Colonic mucosa (tissue), 4 donors: ENCODE data around the gene ARHGAP5. TPM values are rescaled to one million over a fixed set of nuclear protein-coding genes. Genes with fewer than 3 reads are reported as not detected.

ENCODE experiments used
- DNase-seq: peaks from one replicate; pipeline ENCODE4 v3.0.0-alpha.2; 2020
- H3K27ac ChIP-seq: fragments of 200-600 bp; one replicate; pipeline ENCODE4 v1.8.0; 2021
- H3K27me3 ChIP-seq: fragments of 200-600 bp; one replicate; pipeline ENCODE4 v1.8.0; 2021
- H3K36me3 ChIP-seq: fragments of 200-600 bp; one replicate; pipeline ENCODE4 v1.8.0; 2021
- H3K4me1 ChIP-seq: fragments of 200-600 bp; one replicate; pipeline ENCODE4 v1.8.0; 2021; ENCODE audit warnings: mild to moderate bottlenecking
- H3K4me3 ChIP-seq: fragments of 200-600 bp; one replicate; pipeline ENCODE4 v1.8.0; 2021
- H3K9ac ChIP-seq, 2 donors: one replicate each; pipeline ENCODE4 v1.7.0; 2013; ENCODE audit warnings: control low read depth in 2 of 2, low read depth in 2 of 2, low read length in 2 of 2
- H3K9me3 ChIP-seq: fragments of 200-600 bp; one replicate; pipeline ENCODE4 v1.8.0; 2021
- intact Hi-C: fragments of 100-400 bp; cut with DNase I; formaldehyde crosslinking; loops from one replicate; pipeline ENCODE4 v1.14.1; 2022
- total RNA-seq, 2 donors: library from RNA; stranded (reverse); fragmentation: NEBNext Ultra II Directional in 1 of 2; extraction: Animal tissue kit (Norgen Biotek cat#: 25700) in 1 of 2; gene quantifications; one replicate each; pipeline ENCODE4 v1.2.1, GENCODE V29; 2021
- TF ChIP-seq, protein P1 (sequence below): fragments of 200-600 bp; IDR thresholded peaks from one replicate; pipeline ENCODE4 v1.8.0; 2022; ENCODE audit warnings: antibody characterized with exemption, mild to moderate bottlenecking
- donor health status: healthy.
- donor health status: DM: no; HTN: no; CAD: no.
- donor health status: DM: no; HTN: no; CAD: no.

Gene ARHGAP5
- total RNA-seq, 2 donors from 2014 or later, result 77.8 to 140 TPM

DNA sequence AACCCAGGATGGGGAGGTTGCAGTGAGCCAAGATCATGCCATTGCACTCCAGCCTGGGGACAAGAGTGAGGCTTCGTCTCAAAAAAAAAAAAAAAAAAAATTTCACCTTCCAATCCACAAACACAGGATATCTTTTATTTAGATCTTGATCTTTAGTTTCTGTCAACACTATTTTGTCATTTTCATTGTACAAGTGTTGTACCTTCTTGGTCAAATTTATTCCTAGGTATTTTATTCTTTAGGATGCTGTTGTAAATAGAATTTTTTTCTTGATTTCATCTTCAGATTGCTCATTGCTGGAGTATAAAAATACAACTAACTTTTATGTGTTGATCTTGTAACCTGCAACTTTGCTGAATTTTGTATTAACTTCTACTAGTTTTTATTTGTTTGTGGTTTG lies 60.8 kb downstream of the ARHGAP5 start:
- DNase-seq, result no peak
- Histone ChIP-seq H3K9me3 (no peaks in the 10 kb centered on the region), H3K27me3 (no peaks in the 10 kb centered on the region), H3K4me3 (no peak overlapping the region), H3K27ac (no peak overlapping the region), H3K36me3 (no peaks in the 10 kb centered on the region), H3K9ac (no peak overlapping the region), H3K4me1 (no peaks in the 10 kb centered on the region)
- TF ChIP-seq, protein P1, sequence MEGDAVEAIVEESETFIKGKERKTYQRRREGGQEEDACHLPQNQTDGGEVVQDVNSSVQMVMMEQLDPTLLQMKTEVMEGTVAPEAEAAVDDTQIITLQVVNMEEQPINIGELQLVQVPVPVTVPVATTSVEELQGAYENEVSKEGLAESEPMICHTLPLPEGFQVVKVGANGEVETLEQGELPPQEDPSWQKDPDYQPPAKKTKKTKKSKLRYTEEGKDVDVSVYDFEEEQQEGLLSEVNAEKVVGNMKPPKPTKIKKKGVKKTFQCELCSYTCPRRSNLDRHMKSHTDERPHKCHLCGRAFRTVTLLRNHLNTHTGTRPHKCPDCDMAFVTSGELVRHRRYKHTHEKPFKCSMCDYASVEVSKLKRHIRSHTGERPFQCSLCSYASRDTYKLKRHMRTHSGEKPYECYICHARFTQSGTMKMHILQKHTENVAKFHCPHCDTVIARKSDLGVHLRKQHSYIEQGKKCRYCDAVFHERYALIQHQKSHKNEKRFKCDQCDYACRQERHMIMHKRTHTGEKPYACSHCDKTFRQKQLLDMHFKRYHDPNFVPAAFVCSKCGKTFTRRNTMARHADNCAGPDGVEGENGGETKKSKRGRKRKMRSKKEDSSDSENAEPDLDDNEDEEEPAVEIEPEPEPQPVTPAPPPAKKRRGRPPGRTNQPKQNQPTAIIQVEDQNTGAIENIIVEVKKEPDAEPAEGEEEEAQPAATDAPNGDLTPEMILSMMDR, result no peak
- intact Hi-C loops, result no loop called here

DNA sequence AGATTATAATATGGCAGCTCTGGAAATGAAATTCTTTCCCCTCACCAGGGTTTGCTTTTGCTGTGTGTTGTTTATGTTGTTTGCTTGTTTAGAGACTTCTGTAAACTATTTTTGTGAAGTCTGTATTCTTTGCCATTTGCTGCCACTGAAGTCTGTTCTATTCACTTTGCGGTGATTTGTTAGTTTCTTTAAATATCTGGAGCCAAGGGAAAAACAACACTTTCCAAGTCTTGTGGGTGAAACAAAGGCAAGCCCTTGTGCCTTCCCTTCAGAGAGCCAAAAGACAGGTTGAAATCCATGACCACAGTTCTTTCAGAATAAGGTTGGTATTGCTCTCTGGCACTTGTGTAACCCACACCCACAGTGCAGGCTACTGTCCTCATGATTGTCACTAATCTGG lies 65.2 kb downstream of the ARHGAP5 start:
- Histone ChIP-seq H3K27ac (no peak overlapping the region), H3K9ac (no peak overlapping the region), H3K9me3 (no peaks in the 10 kb centered on the region), H3K4me1 (no peaks in the 10 kb centered on the region), H3K4me3 (no peak overlapping the region), H3K36me3 (no peaks in the 10 kb centered on the region), H3K27me3 (no peaks in the 10 kb centered on the region)
- TF ChIP-seq, protein P1, result no peak
- DNase-seq, result no peak
- intact Hi-C loops, result no loop called here

DNA sequence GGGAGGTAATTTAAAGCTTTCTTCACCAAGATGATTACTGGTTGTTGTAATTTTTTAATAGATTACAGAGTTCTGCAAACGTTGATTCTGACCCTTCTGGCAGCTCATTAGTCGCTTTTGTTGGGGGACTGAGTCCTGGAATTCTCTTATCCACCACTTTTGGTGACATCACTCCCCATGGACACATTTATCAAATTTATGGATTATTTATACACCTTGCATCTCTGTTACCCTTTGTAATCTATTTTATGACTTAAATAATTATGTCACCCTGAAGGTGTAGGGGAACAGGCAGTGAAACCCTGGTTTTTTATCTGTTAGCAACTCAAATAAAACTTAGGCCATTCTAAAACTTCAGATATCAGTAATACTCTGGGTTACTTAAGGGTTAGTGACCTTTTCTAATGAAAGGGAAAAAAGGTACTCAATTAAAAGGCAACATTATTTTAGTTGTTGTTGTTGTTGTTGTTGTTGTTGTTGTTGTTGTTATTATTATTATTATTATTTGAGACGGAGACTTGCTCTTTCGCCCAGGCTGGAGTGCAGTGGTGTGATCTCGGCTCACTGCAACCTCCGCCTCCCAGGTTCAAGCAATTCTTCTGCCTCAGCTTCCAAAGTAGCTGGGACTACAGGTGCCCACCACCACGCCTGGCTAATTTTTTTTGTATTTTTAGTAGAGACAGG lies 65.8 kb downstream of the ARHGAP5 start:
- intact Hi-C loops, result no loop called here

DNA sequence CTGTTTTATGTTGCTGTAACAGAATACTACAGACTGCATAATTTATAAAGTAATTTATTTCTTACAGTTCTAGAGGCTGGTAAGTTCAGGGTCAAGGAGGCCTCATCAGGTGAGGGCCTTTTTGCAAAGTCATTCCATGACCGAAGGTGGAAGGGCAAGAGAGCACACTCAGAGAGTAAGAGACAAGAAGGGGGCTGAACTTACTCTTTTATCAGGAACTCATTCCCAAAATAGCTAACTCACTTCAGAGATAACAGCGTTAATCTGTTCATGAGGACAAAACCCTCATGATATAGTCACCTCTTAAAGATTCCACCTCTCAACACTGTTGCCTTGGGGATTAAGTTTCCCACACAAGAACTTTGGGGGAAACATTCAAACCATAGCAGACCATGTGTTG lies 73.3 kb downstream of the ARHGAP5 start:
- Histone ChIP-seq H3K4me3 (no peak overlapping the region), H3K9ac (no peak overlapping the region), H3K27me3 (no peaks in the 10 kb centered on the region), H3K27ac (no peak overlapping the region), H3K9me3 (no peaks in the 10 kb centered on the region), H3K36me3 (peaks cover 9% of the 10 kb centered on the region), H3K4me1 (no peaks in the 10 kb centered on the region)
- TF ChIP-seq, protein P1, result no peak
- intact Hi-C loops, result no loop called here
- DNase-seq, result no peak

More for the DNA sequence above, 65.8 kb downstream of the ARHGAP5 start:
- DNase-seq, result no peak
- TF ChIP-seq, protein P1, result no peak
- no peaks in the 10 kb centered on the region for H3K36me3 ChIP-seq
- no peaks in the 10 kb centered on the region for H3K4me1 ChIP-seq
- no peak overlapping the region for H3K27ac ChIP-seq
- no peak overlapping the region for H3K4me3 ChIP-seq
- H3K27me3 ChIP-seq, result no peaks in the 10 kb centered on the region
- no peaks in the 10 kb centered on the region for H3K9me3 ChIP-seq
- no peak overlapping the region for H3K9ac ChIP-seq

DNA sequence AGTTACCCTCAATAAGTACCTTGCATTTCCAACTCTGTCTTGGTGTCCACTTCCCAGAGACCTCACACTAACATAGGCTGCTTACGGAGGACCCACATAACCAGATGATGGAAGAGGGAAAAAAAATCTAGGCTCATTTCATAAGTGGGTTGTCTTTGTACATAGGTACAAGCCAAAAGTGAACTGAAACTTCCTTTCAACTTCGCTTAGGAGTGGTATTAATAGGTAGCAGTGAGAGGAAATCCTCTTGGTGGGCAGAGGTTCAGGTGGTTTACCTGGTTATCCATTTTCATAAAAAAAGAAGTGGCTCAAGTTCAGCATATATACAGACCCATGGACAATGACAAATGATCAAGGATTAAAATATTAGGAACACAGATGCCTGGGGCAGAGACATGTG lies 88.9 kb downstream of the ARHGAP5 start:
- Histone ChIP-seq H3K36me3 (no peaks in the 10 kb centered on the region), H3K4me3 (no peak overlapping the region), H3K27ac (no peak overlapping the region), H3K9me3 (no peaks in the 10 kb centered on the region), H3K4me1 (no peaks in the 10 kb centered on the region), H3K27me3 (no peaks in the 10 kb centered on the region), H3K9ac (no peak overlapping the region)
- intact Hi-C loops, result no loop called here
- TF ChIP-seq, protein P1, result no peak
- no peak for DNase-seq
